ENCODE results near the gene CACNG5. TPM values are rescaled to one million over a fixed set of nuclear protein-coding genes. Genes with fewer than 3 reads are reported as not detected.

Gene CACNG5
- total and polyA plus RNA-seq, 2 experiments from 2014 or later, result 1.8 to 3.3 TPM

- DNase-seq (ENCODE audit: low spot score) (no peak), ATAC-seq (no peak)
- no peak overlapping the region for H3K27ac Mint-ChIP-seq
- Histone ChIP-seq H4K20me1 (replicated peaks; ENCODE audit: insufficient read depth) (no peaks in the 10 kb centered on the region), H3K27me3 (ENCODE audit: insufficient read depth) (no peaks in the 10 kb centered on the region), H3K27ac (ENCODE audit: low read depth) (no peak overlapping the region), H3K4me1 (ENCODE audit: insufficient read depth) (no peaks in the 10 kb centered on the region), H3F3A (replicated peaks; ENCODE audit: low read depth) (no peaks in the 10 kb centered on the region), H3K79me2 (replicated peaks; ENCODE audit: insufficient read depth) (no peaks in the 10 kb centered on the region), H3K9me2 (ENCODE audit: insufficient read depth) (peaks cover 6% of the 10 kb centered on the region; the same call in 1 of the 2 replicates), H3K36me3 (ENCODE audit: insufficient read depth) (no peaks in the 10 kb centered on the region), H2AFZ (no peak overlapping the region), H3K4me3 (no peak overlapping the region), H3K4me2 (no peak overlapping the region)
- TF ChIP-seq NANOG (IDR thresholded peaks at IDR 0.05; ENCODE audit: borderline replicate concordance) (no peak), EZH2phosphoT487 (IDR thresholded peaks at IDR 0.05; ENCODE audit: unreplicated experiment) (no peak), ETS1 (IDR thresholded peaks at IDR 0.05) (no peak), ZNF114 (CRISPR knock-in tag; IDR thresholded peaks at IDR 0.05) (no peak), POLR2AphosphoS5 (IDR thresholded peaks at IDR 0.05; ENCODE audit: low read depth) (no peak), EZH2 (IDR thresholded peaks at IDR 0.05; ENCODE audit: low read depth, unreplicated experiment) (no peak), REST (IDR thresholded peaks at IDR 0.05; ENCODE audit: unreplicated experiment) (no peak), ZNF331 (CRISPR knock-in tag; IDR thresholded peaks at IDR 0.05; ENCODE audit: low read depth) (no peak)
- H3K27me3 Mint-ChIP-seq (ENCODE audit: insufficient read depth, low read depth, poor library complexity), result peaks cover 11% of the 10 kb centered on the region
- peaks cover 3% of the 10 kb centered on the region; the same call in 1 of the 3 replicates for H3K4me1 Mint-ChIP-seq
- no peaks in the 10 kb centered on the region for H3K9me3 Mint-ChIP-seq
- no peaks in the 10 kb centered on the region for H3K36me3 Mint-ChIP-seq (ENCODE audit: low read depth)
- H3K4me3 Mint-ChIP-seq, result no peak overlapping the region
Observed at GRCh38 chr17:66903781-66904180, 68.9 kb downstream of the CACNG5 start.

- H3F3A ChIP-seq (replicated peaks; ENCODE audit: low read depth), result no peaks in the 10 kb centered on the region
- H3K27ac Mint-ChIP-seq, result no peak overlapping the region
- H4K20me1 ChIP-seq (replicated peaks; ENCODE audit: insufficient read depth), result no peaks in the 10 kb centered on the region
- no peak overlapping the region for H3K27ac ChIP-seq (ENCODE audit: low read depth)
- no peaks in the 10 kb centered on the region for H3K36me3 Mint-ChIP-seq (ENCODE audit: low read depth)
- no peak overlapping the region for H3K4me2 ChIP-seq
- H3K27me3 ChIP-seq (ENCODE audit: insufficient read depth), result no peaks in the 10 kb centered on the region
- H3K27me3 Mint-ChIP-seq (ENCODE audit: insufficient read depth, low read depth, poor library complexity), result peaks cover 11% of the 10 kb centered on the region
- DNase-seq (ENCODE audit: low spot score) (no peak), ATAC-seq (no peak; the same call in 2 of the 3 replicates)
- no peak overlapping the region for H3K4me3 ChIP-seq
- no peaks in the 10 kb centered on the region for H3K9me3 Mint-ChIP-seq
- H3K4me1 Mint-ChIP-seq, result peaks cover 3% of the 10 kb centered on the region; the same call in 1 of the 3 replicates
- no peak overlapping the region; the same call in 1 of the 2 replicates for H2AFZ ChIP-seq
- H3K36me3 ChIP-seq (ENCODE audit: insufficient read depth), result no peaks in the 10 kb centered on the region
- H3K4me3 Mint-ChIP-seq, result no peak overlapping the region
- H3K79me2 ChIP-seq (replicated peaks; ENCODE audit: insufficient read depth), result no peaks in the 10 kb centered on the region
- peaks cover 6% of the 10 kb centered on the region; the same call in 1 of the 2 replicates for H3K9me2 ChIP-seq (ENCODE audit: insufficient read depth)
- no peaks in the 10 kb centered on the region for H3K4me1 ChIP-seq (ENCODE audit: insufficient read depth)
- no peak for TF ChIP-seq ETS1 (IDR thresholded peaks at IDR 0.05)
- no peak for TF ChIP-seq CREB1 (CRISPR knock-in tag; IDR thresholded peaks at IDR 0.05; ENCODE audit: low read depth)
- no peak for TF ChIP-seq ZNF114 (CRISPR knock-in tag; IDR thresholded peaks at IDR 0.05)
- TF ChIP-seq POLR2AphosphoS5 (IDR thresholded peaks at IDR 0.05; ENCODE audit: low read depth), result no peak
- no peak for TF ChIP-seq EZH2 (IDR thresholded peaks at IDR 0.05; ENCODE audit: low read depth, unreplicated experiment)
- TF ChIP-seq REST (IDR thresholded peaks at IDR 0.05; ENCODE audit: unreplicated experiment), result no peak
- TF ChIP-seq CTCF (conservative IDR thresholded peaks at IDR 0.05; ENCODE audit: low read depth in 2 of 2), result no peak
- no peak for TF ChIP-seq JUNB (IDR thresholded peaks at IDR 0.05; ENCODE audit: unreplicated experiment)
Observed at GRCh38 chr17:66904760-66905624, 70.1 kb downstream of the CACNG5 start.

Measured in GM23338 (cell line).